Panc1 (cell line): ENCODE data around the gene RPS6KA4. TPM values are rescaled to one million over a fixed set of nuclear protein-coding genes. Genes with fewer than 3 reads are reported as not detected.

Source experiments
- ATAC-seq: fragments of 200-7000 bp; cut with Tn5 transposase; 2 replicates; pipeline ENCODE4 v1.9.1; 2020; ENCODE audit warnings: mild to moderate bottlenecking, moderate library complexity
- BruUV-seq: library from RNA; stranded (reverse); fragments of 400-500 nt; replicated peaks from 2 replicates; lab custom pipeline; 2021; lab: Mats Ljungman, UMichigan
- CTCF ChIA-PET: fragments of 300-600 bp; sonication (Branson Sonifier 250); formaldehyde crosslinking; loops from one replicate; lab custom pipeline; 2022; ENCODE audit warnings: antibody characterized with exemption; lab: Charles Lee
- POLR2A ChIA-PET: fragments of 300-600 bp; sonication (Branson Sonifier 250); formaldehyde crosslinking; loops from one replicate; lab custom pipeline; 2022; ENCODE audit warnings: antibody characterized with exemption; lab: Charles Lee
- DNase-seq: peaks from one replicate; pipeline ENCODE4 v3.0.0-alpha.2; 2010; ENCODE audit warnings: low read depth, low spot score
- H3K27ac ChIP-seq: 2 replicates; pipeline ENCODE4 v1.5.1; 2011; ENCODE audit warnings: mild to moderate bottlenecking, low read length, inconsistent platforms
- H3K27me3 ChIP-seq: fragments of 200-500 bp; sonication (Bioruptor generic); 2 replicates; pipeline ENCODE4 v1.6.0; 2014; ENCODE audit warnings: low read length, inconsistent platforms; ENCODE audit not compliant: control insufficient read depth, insufficient read depth
- H3K36me3 ChIP-seq: fragments of 200-500 bp; sonication (Bioruptor generic); 2 replicates; pipeline ENCODE4 v1.5.1; 2014; ENCODE audit warnings: inconsistent platforms, mild to moderate bottlenecking, low read length, moderate library complexity; ENCODE audit not compliant: control insufficient read depth, insufficient read depth
- H3K4me1 ChIP-seq: 2 replicates; pipeline ENCODE4 v1.5.1; 2011; ENCODE audit warnings: inconsistent platforms, mild to moderate bottlenecking, low read length, moderate library complexity; ENCODE audit not compliant: control insufficient read depth, insufficient read depth
- H3K4me3 ChIP-seq, 2 experiments: 2 replicates each; pipeline ENCODE4 v1.5.1; 2011 to 2012; ENCODE audit warnings: low read depth in 2 of 2, low read length in 2 of 2, mild to moderate bottlenecking in 2 of 2, inconsistent platforms in 1 of 2, moderate library complexity in 1 of 2
- H3K9me3 ChIP-seq: fragments of 200-500 bp; sonication (Bioruptor generic); 2 replicates; pipeline ENCODE4 v1.5.1; 2014; ENCODE audit warnings: low read depth, mild to moderate bottlenecking, inconsistent platforms, low read length, moderate library complexity; ENCODE audit not compliant: control insufficient read depth, insufficient read depth
- CTCF ChIP-seq: fragments of 450-650 bp; IDR thresholded peaks from 2 replicates; pipeline ENCODE4 v1.5.1; 2017; ENCODE audit warnings: mild to moderate bottlenecking
- POLR2AphosphoS5 ChIP-seq: IDR thresholded peaks from 2 replicates; pipeline ENCODE4 v1.6.1; 2012; ENCODE audit warnings: mild to moderate bottlenecking, low read depth, low read length, moderate library complexity
- SIN3A ChIP-seq: IDR thresholded peaks from 2 replicates; pipeline ENCODE4 v1.6.1; 2012; ENCODE audit warnings: low read depth, mild to moderate bottlenecking, low read length, moderate library complexity, borderline replicate concordance; ENCODE audit not compliant: insufficient read depth
- TCF7L2 ChIP-seq: IDR thresholded peaks from 2 replicates; pipeline ENCODE4 v1.6.1; 2011; ENCODE audit warnings: mild to moderate bottlenecking, low read depth, low read length, inconsistent platforms
- in situ Hi-C: cut with HindIII; loops from 2 replicates; pipeline ENCODE4 v1.10.0; 2016; ENCODE audit warnings: low sequenced_read_pairs, low pct_unique_long_range_greater_than_20kb
- intact Hi-C: fragments of 100-400 bp; cut with micrococcal nuclease; formaldehyde crosslinking; loops from one replicate; pipeline ENCODE4 v1.10.0; 2022; ENCODE audit not compliant: unreplicated experiment
- total RNA-seq: library from RNA; stranded (reverse); gene quantifications from one replicate; pipeline ENCODE4 v1.2.1, GENCODE V29; 2021; ENCODE audit not compliant: unreplicated experiment
- TF ChIP-seq, protein P1 (sequence below), 2 experiments: IDR thresholded peaks; 2 replicates each; pipeline ENCODE4 v1.6.1; 2011 to 2012; ENCODE audit warnings: low read depth in 2 of 2, control low read depth in 1 of 2, low read length in 1 of 2, mild to moderate bottlenecking in 1 of 2, moderate library complexity in 1 of 2; ENCODE audit not compliant: insufficient read depth in 1 of 2

RPS6KA4 gene
- total RNA-seq, 1 experiment from 2014 or later, result 74.0 TPM

DNA sequence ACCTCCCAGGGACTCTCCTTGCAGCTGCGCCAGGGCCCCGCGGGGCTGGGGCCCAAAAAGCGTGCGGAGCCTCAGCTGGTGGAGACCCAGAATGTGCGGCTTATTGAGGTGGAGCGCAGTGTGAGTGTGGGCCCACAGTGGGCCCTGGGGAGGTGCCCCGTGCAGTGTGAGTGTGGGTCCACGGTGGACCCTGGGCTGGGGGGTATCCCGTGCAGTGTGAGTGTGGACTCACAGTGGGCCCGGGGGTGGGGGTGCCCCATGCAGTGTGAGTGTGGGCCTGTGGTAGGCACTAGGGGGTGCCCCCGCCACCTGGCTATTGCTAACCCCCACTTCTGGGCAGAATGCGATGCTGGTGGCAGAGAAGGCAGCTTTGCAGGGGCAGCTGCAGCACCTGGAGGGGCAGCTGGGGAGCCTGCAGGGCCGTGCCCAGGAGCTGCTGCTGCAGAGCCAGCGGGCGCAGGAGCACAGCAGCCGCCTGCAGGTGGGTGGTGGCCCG is 7.8 kb upstream of the RPS6KA4 start:
- no peak overlapping the region for H3K4me3 ChIP-seq
- DNase-seq (no peak), ATAC-seq (no peak)
- ChIA-PET POLR2A (no interaction called here), CTCF (no interaction called here)
- no TSS peak for BruUV-seq
- no peak for TF ChIP-seq TCF7L2
- H3K9me3 ChIP-seq, result no peaks in the 10 kb centered on the region
- in situ Hi-C loops, result no loop called here
- H3K27ac ChIP-seq, result no peak overlapping the region
- H3K27me3 ChIP-seq, result no peaks in the 10 kb centered on the region
- intact Hi-C loops, result no loop called here
- peaks cover 36% of the 10 kb centered on the region for H3K4me1 ChIP-seq
- no peaks in the 10 kb centered on the region for H3K36me3 ChIP-seq

DNA sequence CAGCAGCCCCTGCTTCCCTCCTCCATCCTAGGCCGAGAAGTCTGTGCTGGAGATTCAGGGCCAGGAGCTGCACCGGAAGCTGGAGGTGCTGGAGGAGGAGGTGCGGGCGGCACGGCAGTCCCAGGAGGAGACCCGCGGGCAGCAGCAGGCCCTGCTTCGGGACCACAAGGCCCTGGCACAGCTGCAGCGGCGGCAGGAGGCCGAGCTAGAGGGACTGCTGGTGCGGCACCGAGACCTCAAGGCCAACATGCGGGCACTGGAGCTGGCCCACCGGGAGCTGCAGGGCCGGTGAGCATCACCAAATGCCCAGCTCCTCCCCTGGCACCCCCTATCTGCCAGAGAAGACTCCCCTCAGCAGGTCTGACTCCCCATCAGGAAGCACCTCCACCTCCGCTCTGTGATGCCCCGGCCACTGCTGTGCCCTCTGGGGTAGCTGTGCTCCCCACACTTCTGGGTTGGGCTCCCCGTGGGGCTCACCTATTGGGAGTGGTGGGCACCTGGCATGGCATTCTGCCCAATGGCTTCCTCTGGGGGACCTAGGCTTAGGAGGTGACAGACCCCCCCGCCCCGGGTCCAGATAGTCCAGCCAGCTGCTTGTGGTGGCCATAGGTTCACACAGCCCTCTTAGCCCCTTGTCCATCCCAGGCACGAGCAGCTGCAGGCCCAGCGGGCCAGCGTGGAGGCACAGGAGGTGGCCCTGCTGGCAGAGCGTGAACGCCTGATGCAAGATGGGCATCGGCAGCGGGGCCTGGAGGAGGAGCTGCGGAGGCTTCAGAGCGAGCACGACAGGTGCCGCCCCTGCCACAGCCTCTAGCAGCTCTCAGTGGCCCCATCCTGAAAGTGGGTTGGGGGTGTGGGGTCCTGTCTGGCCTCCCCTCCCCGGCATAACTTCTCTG is 6.6 kb upstream of the RPS6KA4 start:
- in situ Hi-C loops (no loop called here), intact Hi-C loops (no loop called here)
- ATAC-seq (no peak), DNase-seq (no peak)
- TF ChIP-seq CTCF (no peak), TCF7L2 (no peak), POLR2AphosphoS5 (no peak), SIN3A (no peak)
- TF ChIP-seq, protein P1, sequence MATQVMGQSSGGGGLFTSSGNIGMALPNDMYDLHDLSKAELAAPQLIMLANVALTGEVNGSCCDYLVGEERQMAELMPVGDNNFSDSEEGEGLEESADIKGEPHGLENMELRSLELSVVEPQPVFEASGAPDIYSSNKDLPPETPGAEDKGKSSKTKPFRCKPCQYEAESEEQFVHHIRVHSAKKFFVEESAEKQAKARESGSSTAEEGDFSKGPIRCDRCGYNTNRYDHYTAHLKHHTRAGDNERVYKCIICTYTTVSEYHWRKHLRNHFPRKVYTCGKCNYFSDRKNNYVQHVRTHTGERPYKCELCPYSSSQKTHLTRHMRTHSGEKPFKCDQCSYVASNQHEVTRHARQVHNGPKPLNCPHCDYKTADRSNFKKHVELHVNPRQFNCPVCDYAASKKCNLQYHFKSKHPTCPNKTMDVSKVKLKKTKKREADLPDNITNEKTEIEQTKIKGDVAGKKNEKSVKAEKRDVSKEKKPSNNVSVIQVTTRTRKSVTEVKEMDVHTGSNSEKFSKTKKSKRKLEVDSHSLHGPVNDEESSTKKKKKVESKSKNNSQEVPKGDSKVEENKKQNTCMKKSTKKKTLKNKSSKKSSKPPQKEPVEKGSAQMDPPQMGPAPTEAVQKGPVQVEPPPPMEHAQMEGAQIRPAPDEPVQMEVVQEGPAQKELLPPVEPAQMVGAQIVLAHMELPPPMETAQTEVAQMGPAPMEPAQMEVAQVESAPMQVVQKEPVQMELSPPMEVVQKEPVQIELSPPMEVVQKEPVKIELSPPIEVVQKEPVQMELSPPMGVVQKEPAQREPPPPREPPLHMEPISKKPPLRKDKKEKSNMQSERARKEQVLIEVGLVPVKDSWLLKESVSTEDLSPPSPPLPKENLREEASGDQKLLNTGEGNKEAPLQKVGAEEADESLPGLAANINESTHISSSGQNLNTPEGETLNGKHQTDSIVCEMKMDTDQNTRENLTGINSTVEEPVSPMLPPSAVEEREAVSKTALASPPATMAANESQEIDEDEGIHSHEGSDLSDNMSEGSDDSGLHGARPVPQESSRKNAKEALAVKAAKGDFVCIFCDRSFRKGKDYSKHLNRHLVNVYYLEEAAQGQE (IDR thresholded peaks at IDR 0.05; ENCODE audit: insufficient read depth in 1 of 2, low read depth in 2 of 2, low read length in 1 of 2), result no peak
- Histone ChIP-seq H3K27me3 (no peaks in the 10 kb centered on the region), H3K27ac (no peak overlapping the region), H3K4me3 (no peak overlapping the region), H3K9me3 (no peaks in the 10 kb centered on the region), H3K36me3 (no peaks in the 10 kb centered on the region), H3K4me1 (peaks cover 47% of the 10 kb centered on the region)
- CTCF ChIA-PET, result interaction anchor here (0.5 to 2.4 kb wide), 4 partner anchors 10 to 38 kb away, joined by 3 to 16 read pairs (median 10); partner anchors contain the start of genes PRDX5 and TRMT112
- POLR2A ChIA-PET, result interaction anchor here (0.6 kb wide), 2 partner anchors 12 to 73 kb away, joined by 4 read pairs; no protein-coding TSS in a partner anchor
- no TSS peak for BruUV-seq
